ENCODE measurements around the gene JAML. TPM values are rescaled to one million over a fixed set of nuclear protein-coding genes. Genes with fewer than 3 reads are reported as not detected.

Gene JAML
- total RNA-seq, 6 donors from 2014 or later = 33.0 to 105 (median 49.5) TPM

DNA sequence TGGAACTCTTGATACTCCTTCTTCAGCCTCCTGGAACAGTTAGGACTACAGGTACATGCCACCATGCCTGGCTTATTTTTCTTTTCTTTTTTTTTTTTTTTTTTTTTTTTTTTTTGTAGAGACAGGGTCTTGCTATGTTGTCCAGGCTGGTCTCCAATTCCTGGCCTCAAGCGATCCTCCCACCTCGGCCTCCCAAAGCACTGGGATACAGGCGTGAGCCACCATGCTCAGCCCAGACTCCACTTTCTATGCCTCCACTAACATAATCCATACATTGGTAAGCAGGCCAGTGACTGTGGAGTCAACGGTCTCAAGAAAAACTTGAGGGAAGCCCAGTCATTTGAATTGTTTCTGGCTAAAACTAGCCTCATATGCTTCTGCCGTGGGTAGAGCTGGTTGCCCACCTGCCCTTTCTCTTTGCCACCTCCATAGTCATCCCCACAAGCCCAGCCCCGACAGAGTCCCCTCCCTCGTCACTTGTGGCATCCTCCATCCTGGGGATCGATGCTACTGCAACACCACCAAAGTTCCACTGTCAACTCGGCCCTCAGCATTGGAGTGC, 50.7 kb downstream of the JAML start:
- WGBS, 2 donors = 89 to 90% methylated on average over 9 of the region's 9 CpGs
- H3K9me3 ChIP-seq = no peaks in the 10 kb centered on the region
- TF ChIP-seq, protein P1, sequence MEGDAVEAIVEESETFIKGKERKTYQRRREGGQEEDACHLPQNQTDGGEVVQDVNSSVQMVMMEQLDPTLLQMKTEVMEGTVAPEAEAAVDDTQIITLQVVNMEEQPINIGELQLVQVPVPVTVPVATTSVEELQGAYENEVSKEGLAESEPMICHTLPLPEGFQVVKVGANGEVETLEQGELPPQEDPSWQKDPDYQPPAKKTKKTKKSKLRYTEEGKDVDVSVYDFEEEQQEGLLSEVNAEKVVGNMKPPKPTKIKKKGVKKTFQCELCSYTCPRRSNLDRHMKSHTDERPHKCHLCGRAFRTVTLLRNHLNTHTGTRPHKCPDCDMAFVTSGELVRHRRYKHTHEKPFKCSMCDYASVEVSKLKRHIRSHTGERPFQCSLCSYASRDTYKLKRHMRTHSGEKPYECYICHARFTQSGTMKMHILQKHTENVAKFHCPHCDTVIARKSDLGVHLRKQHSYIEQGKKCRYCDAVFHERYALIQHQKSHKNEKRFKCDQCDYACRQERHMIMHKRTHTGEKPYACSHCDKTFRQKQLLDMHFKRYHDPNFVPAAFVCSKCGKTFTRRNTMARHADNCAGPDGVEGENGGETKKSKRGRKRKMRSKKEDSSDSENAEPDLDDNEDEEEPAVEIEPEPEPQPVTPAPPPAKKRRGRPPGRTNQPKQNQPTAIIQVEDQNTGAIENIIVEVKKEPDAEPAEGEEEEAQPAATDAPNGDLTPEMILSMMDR (IDR thresholded peaks at IDR 0.05) = no peak
- no peak for TF ChIP-seq POLR2A (IDR thresholded peaks at IDR 0.05)
- no peak for TF ChIP-seq POLR2AphosphoS5 (IDR thresholded peaks at IDR 0.05)
- TF ChIP-seq EP300 (IDR thresholded peaks at IDR 0.05) = no peak
- no peak overlapping the region for H3K27ac ChIP-seq
- H3K27me3 ChIP-seq = peaks cover 0 to 2% (median 0%) of the 10 kb centered on the region in 4 donors
- DNase-seq (no peak), ATAC-seq (ENCODE audit: low FRiP score in 2 of 2) (no peak)
- H3K36me3 ChIP-seq = no peaks in the 10 kb centered on the region
- H3K4me3 ChIP-seq = no peak overlapping the region
- peaks cover 6 to 25% (median 14%) of the 10 kb centered on the region in 4 donors for H3K4me1 ChIP-seq

DNA sequence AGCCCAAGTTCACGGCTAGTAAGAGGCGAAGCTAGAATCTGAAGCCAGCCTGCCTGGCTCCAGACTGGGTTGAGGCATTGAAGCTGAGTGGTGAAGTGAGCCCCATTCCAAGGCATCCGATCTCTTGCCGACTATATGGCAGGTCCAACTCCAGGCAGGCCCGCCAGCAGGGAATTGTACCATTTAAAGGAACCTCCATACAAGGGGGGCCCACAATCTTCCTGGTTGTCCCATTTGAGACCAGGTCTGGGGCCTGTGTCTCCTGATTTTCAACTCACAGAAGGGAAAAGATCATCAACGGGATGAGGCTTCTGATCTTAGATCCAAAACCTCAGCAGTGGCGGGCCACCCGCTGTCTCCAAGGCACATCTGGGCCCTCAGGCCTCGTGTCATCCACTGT, 52.5 kb downstream of the JAML start:
- no peak overlapping the region for H3K27ac ChIP-seq
- no peak overlapping the region for H3K4me3 ChIP-seq
- no peaks in the 10 kb centered on the region for H3K9me3 ChIP-seq
- DNase-seq = no peak
- TF ChIP-seq POLR2A (IDR thresholded peaks at IDR 0.05) (no peak), POLR2AphosphoS5 (IDR thresholded peaks at IDR 0.05) (no peak), EP300 (IDR thresholded peaks at IDR 0.05) (no peak)
- TF ChIP-seq, protein P1 (IDR thresholded peaks at IDR 0.05) = no peak
- 86 to 94% methylated on average over 6 to 9 of the region's 9 CpGs for WGBS, 2 donors
- ATAC-seq (ENCODE audit: low FRiP score in 2 of 2) = no peak
- H3K27me3 ChIP-seq = peaks cover 0 to 2% (median 0%) of the 10 kb centered on the region in 4 donors
- peaks cover 6 to 25% (median 14%) of the 10 kb centered on the region in 4 donors for H3K4me1 ChIP-seq
- no peaks in the 10 kb centered on the region for H3K36me3 ChIP-seq

DNA sequence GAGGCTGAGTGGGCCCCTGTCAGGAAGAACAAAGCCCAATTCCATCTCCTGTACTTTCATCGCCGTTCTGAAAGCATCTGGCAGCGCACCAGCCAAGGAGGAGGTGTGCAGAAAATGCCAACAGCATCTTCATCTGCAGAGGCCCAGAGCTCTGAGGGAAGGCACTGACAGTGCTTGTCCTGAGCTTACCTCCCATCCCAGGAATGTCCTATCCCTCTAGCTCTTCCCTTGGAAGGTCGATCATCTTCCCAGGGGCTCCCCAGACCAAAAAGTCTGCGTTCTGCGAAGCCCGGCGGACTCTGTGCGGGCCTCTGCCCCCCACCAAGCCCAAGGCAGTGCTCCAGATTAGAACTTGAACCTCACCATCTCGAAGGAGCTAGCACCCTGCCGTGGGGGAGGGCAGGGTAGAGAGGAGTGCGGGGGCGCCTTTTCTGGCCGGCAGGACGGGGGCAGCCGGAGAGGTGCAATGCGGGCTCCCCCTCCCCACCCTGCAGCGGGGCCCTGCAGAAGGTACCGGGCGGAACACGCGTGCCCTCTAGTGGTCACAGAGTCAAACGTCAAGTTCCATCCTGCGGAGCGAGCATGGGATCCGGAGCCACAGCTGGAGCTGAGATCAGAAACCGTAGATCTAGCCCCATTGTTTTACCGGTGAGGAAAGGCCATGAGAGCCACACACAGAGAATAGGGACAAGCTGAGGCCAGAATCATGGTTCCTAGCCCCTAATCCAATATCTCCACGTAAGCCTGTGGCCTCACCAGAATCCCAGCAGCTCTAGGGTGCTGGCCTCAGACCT, 53.3 kb downstream of the JAML start:
- Histone ChIP-seq H3K9me3 (no peaks in the 10 kb centered on the region), H3K27me3 (peaks cover 0 to 2% (median 0%) of the 10 kb centered on the region in 4 donors), H3K36me3 (no peaks in the 10 kb centered on the region), H3K27ac (no peak overlapping the region), H3K4me3 (no peak overlapping the region), H3K4me1 (peaks cover 6 to 25% (median 14%) of the 10 kb centered on the region in 4 donors)
- ATAC-seq (ENCODE audit: low FRiP score in 2 of 2) (peak; percentile 68 to 87), DNase-seq (peak; percentile 74 to 76)
- 9 to 19% methylated on average over 10 to 29 of the region's 29 CpGs for WGBS, 2 donors
- TF ChIP-seq, protein P1 (IDR thresholded peaks at IDR 0.05) = peak; percentile 83 to 91 (median 88)
- TF ChIP-seq POLR2AphosphoS5 (IDR thresholded peaks at IDR 0.05) (no peak), EP300 (IDR thresholded peaks at IDR 0.05) (no peak)

DNA sequence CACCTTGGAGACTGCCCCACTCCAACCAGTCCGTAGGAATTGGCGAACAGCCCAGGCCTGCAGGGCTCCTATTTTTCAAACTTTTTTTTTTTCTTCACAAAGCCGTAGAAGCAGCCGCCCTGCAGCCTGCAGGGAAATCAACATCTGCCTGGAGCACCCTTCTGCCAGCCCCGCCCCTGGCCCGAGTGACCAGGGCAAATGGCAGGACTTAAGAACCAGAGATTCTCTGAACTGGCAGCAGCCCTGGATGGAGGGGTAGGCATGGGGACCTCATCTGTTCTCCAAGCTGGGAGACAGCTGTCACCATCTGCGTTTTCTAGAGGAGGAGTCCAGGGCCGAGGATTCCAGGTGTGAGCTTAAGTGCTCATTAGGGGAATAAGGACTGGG, 53.9 kb downstream of the JAML start:
- ATAC-seq (ENCODE audit: low FRiP score in 2 of 2) (no peak), DNase-seq (peak in 1 of 2 donors; percentile 57)
- H3K27me3 ChIP-seq = peaks cover 0 to 2% (median 0%) of the 10 kb centered on the region in 4 donors
- TF ChIP-seq EP300 (IDR thresholded peaks at IDR 0.05) (no peak), POLR2A (IDR thresholded peaks at IDR 0.05) (no peak)
- TF ChIP-seq, protein P1 (IDR thresholded peaks at IDR 0.05) = no peak
- no peak overlapping the region for H3K4me3 ChIP-seq
- peaks cover 5 to 25% (median 13%) of the 10 kb centered on the region in 4 donors for H3K4me1 ChIP-seq
- no peaks in the 10 kb centered on the region for H3K9me3 ChIP-seq
- no peaks in the 10 kb centered on the region for H3K36me3 ChIP-seq
- 45 to 47% methylated on average over 4 to 8 of the region's 8 CpGs for WGBS, 2 donors
- H3K27ac ChIP-seq = no peak overlapping the region
